GM18873 (cell line): ENCODE data around the gene FIZ1.
"Not testable (repeated sequence)": the region's sequence is repeated elsewhere in the genome, so short reads cannot be mapped to it uniquely, and the experiment has no call there.

Experiments
- ATAC-seq: cut with Tn5 transposase; IDR thresholded peaks from one replicate; pipeline ENCODE4 v1.9.1; 2021; ENCODE audit warnings: mild to moderate bottlenecking, moderate library complexity, moderate number of reproducible peaks; ENCODE audit not compliant: unreplicated experiment, low FRiP score

FIZ1 gene

DNA sequence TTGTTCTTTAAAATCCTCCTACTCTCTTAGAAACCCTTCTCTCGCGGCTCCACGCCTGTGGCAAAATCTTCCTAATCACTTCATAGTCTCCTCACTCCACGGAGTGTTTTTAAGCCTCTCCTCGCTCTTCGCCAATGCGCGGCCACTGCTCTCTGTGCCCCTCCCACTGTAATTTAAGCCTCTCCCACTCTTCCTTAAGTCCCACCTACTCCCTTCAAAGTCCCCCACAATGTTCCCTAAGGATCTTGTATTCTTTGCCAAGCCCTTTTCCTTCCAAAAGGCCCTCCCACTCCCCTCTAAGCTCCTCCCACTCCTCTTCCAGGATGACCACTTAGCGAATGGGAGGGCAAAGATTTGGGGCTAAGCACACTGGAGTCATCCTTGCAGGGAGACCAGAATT lies 1.3 kb downstream of the FIZ1 start:
- no peak for ATAC-seq

DNA sequence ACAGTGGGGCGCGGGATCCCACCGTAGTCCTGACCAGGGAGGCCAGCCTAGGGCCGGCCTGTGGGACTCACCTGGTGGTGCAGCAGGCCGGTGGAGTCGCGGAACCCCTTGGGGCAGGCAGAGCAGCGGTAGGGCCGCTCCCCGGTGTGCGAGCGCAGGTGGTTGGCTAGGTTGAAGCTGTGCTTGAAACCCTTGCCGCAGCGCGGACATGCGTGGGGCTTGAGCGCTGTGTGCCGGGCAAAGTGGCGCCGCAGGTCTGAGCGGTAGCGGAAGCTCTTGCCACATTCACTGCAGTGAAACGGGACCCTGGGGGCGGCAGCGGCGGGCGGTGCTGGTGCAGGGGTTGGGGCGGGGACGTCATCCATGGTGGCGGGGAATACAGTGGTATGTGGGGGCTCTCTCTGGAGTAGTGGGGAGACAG lies 1.8 kb downstream of the FIZ1 start:
- no peak for ATAC-seq

DNA sequence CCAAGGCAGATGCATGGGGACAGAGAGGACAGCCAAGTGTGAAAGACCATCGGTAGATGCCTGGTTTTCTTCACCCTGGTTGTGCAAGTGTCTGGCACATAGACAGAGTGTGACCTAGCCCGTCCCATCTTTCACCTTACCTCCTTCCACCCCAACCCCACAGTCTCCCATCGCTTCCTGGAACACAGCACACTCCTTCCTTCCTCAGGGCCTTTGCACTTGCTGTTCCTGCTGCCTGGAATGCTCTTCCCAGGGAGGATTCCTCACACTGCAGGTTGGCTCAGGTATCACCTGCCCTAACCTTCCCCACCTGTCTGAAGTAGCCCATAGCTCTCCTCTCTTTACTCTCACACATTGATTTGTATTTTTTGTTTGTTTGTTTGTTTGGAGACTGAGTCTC lies 3.0 kb downstream of the FIZ1 start:
- no peak for ATAC-seq

DNA sequence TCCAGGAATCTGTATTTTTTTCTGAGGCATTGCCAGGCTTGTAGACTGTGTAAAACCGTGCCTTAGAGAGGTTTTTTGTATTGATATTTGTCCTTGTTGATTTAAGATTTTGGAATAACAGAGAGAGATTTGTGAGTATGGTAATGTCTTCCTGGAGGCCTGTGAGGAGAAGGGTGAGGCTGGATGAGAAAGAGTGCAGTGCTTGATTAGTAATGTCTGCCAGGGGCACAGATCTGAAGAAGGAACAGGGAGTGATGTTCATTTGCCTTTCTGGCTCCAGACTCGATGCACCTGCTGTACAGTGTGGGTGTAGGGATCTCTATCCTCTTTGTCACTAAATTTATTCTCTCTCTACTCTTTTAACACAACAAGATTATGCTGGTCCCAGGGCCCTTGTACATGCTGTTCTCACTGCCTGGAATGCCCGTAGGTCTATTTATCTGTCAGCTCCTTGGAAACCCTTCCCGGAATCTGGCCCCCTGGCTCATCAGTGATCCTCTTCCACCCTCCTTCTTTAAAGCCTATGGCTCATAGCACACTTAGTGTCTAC lies 4.2 kb downstream of the FIZ1 start:
- no peak for ATAC-seq

GRCh38 chr19:55593096-55593772 lies 6.1 kb downstream of the FIZ1 start:
- no peak for ATAC-seq

- no peak for ATAC-seq
Observed at GRCh38 chr19:55592391-55593090, 6.8 kb downstream of the FIZ1 start.

GRCh38 chr19:55591555-55591954 lies 7.8 kb downstream of the FIZ1 start:
- ATAC-seq = no peak

DNA sequence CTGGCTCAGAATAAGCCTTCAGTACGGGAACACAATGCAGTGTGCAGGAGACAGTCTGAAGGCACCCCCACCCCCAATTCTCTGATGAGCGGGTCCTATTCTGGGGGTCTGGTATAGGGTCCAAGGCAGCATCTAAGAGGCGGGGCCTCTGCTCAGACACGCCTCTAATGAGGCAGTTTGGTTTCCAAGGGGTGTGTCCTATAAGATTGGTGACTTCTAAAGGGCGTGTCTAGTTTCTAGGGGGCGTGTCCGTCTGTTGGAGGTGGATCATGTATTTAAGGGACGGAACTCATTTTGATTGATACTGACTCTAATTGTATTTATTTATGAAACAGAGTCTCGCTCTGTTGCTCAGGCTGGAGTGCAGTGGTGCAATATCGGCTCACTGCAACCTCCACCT lies 8.7 kb downstream of the FIZ1 start:
- ATAC-seq = no peak

GRCh38 chr19:55590109-55590508 lies 9.2 kb downstream of the FIZ1 start:
- ATAC-seq = no peak

DNA sequence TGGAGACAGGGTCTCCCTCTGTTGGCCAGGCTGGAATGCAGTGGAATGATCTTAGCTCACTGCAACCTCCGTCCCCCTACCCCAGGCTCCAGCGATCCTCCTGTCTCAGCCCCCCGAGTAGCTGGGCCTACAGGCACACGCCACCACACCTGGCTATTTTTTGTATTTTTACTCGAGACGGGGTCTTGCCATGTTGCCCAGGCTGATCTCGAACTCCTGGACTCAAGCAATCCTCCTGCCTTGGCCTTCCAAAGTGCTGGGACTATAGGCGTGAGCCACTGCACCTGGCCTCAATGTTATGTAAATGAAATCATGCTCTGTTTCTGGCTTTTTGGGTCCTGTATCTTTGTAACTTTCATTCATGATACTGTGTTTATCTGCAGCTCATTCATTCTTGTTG lies 10.6 kb downstream of the FIZ1 start:
- ATAC-seq = no peak

DNA sequence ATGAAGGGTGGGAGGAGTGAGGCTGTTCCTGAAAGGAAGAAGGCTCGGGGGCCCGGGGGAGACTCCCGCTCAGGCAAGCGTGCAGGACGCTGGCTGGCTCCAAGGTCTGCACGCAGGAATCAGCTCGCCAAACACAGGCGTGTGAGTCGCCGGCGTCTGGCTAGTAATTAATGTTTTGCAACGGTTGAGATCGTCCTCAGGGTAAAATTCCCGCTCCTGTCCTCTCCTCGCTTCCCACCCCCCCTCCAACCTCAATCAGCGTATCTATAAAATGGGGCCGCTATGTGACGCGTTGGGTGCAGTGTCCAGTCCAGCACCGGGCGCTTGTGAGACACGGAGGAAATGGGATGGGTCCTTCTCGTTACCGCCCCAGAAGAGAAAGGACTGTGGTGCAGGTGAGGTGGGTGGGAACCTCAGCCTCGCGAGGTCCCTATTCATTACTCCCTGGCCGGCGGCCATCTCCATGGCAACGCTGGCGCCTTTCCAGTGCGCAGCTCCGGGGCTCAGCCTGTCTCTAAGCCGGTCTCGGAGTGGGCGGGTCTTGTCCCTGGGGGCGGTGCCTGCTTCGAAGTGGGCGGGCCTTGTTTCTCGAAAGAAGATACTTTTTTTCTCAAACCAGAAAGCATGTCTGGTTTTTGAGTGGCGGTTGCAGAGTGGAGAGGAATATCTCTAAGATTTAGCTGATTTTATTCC lies 12.2 kb downstream of the FIZ1 start:
- ATAC-seq = no peak

DNA sequence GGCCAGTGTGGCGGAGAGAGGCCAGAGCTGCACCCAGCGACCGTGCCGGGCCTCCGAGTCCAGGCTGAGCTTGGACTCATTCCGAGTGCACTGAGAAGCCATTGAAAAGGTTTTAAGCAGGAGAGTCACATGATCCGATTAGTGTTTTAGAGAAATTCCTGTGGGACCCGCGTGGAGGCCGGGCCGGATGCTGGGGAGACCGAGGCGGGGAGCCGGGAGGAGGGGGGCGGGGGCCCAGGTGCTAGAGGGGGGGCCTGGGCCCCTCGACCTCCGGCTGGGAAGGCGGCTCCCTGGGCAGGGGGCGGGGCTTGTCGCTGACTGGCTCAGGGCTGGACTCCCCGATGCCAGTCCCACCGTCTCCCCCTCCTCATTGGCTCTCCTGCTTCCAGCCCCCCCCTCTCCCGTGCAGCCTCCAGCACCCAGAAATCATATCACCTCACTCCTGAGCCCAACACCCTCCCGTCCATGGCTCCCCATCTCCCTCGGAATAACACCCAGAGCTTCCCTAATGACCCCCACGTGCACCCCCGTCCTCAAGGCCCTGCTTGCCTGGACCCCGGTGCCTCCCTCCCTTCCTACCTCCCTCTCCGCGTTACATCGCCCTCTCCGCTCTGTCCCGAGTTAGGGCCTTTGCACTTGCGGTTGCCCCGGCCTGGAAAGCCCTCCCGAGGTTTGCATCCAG lies 13.5 kb downstream of the FIZ1 start:
- no peak for ATAC-seq

GRCh38 chr19:55584871-55585270 lies 14.4 kb downstream of the FIZ1 start:
- ATAC-seq = no peak

- ATAC-seq = not testable (repeated sequence)
Observed at GRCh38 chr19:55583897-55584296, 15.4 kb downstream of the FIZ1 start.

GRCh38 chr19:55582284-55582683 lies 17.0 kb downstream of the FIZ1 start:
- ATAC-seq = not testable (repeated sequence)

GRCh38 chr19:55581823-55582223 lies 17.5 kb downstream of the FIZ1 start:
- no peak for ATAC-seq

- ATAC-seq = no peak
Observed at GRCh38 chr19:55581145-55581822, 18.0 kb downstream of the FIZ1 start.

DNA sequence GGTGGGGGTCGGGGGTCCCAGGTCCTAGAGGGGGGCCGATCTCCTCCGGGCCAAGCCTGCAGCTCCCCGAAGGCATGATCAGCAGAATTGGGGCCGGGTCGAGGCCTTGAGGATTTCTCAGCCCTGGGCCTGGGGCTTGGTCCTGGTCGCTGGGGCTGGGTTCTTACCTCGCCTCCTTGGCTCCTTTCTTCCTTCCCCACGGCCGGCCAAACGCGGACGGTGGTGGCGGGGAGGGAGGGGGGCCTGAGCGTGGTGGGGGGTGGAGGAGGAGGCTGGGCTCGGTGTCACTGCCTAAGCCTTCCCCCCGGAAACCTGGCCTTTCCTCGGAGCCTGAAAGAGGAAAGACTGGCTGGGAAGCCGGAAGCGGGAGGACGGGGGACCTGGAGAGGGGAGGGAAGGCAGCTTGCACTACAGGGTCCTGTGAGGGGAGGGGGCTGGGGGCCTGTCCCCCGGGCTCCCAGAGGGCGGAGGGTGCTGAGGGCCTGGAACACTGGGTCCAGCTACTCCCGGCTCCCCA lies 18.6 kb downstream of the FIZ1 start, which contains the start of gene ZNF579:
ZNF579 (minus strand) TSS at position 221 of the 517 bp plus-strand sequence. CDS start 1,209 bp downstream, outside the sequence.
- no peak for ATAC-seq

DNA sequence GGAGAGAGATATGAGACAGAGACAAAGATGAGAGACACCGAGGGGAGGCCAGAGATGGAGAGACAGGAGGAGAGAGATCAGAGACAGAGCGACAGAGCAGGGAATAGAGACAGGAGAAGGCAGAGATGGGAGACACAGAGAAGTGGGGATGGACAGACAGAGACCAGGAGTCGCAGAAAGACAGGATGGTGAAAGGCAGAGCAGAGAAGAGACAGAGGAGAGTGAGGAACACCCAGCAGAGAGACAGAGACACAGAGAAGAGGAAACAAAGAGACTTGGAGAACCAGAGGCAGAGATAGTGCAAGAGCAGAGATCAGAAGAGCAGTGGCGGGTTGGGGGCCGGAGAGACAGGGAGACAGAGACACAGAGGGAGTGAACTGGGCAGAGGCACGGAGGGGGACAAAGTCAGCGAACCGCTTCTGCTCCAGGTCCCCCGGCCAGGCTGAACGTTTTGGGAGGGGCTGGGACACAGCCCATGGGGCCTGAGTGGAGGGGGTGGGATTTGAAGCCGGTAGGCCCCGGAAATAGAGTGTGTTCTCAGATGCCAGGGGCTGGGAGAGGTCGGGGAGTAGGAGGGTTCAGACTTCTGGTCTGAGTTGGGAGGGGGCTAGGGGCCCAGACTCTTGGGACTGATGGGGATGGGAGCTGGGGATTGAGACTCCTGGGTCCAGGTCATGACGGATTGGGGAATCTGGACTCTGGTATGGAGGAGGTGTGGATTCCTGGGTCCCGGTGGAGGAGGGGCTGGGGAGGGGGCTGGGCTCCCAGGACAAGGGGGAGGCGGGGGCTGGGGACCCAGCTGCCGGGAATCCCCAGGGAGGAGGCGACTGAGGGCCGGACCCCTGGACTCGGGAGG lies 19.3 kb downstream of the FIZ1 start:
- no peak for ATAC-seq
